Stimulated activated CD8-positive, alpha-beta memory T cell treated with anti-CD3 and anti-CD28 coated beads, Interleukin-2, amount 100 ng/mL, for 1 hour (primary cell): ENCODE data around the gene DAPP1.

ENCODE experiments used
- DNase-seq, 2 donors: peaks; one replicate each; pipeline ENCODE4 v3.0.0-alpha.2; 2020; ENCODE audit warnings: low read depth in 2 of 2

The DAPP1 gene

DNA sequence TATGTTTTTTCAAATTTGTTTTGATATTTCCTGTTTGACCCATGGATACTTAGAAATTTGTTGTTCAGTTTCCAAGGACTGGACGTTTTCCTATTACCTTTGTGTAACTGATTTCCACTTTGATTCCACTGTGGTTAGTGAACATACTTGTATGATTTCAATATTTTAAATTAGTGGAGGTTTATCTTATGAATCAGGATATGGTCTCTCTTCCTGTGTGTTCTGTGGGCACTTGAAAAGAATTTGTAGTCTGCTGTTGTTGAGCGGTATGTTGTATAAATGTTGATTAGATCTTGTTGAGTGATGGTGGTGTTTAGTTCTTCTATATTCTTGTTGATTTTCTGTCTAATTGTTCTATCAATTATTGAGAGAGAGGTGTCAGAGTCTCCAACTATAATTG, 98.8 kb downstream of the DAPP1 start:
- no peak for DNase-seq

DNA sequence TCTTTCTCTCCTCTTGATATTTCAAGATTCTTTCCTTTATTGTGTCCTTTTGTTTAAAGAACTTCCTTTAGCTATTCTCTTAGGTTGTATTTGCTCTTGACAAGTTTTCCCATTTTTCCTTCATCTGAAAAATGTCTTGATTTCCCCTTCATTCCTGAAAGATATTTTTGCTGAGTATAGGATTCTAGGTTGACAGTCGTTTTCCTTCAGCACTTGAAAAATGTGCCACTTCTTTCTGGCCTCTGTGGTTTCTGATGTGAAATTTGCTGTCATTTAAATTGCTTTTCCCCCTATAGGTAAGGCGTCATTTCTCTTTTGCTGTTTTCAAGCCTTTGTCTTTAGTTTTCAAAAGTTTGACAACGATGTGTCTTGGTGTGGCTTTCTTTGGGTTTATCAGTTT, 100.9 kb downstream of the DAPP1 start:
- no peak for DNase-seq

DNA sequence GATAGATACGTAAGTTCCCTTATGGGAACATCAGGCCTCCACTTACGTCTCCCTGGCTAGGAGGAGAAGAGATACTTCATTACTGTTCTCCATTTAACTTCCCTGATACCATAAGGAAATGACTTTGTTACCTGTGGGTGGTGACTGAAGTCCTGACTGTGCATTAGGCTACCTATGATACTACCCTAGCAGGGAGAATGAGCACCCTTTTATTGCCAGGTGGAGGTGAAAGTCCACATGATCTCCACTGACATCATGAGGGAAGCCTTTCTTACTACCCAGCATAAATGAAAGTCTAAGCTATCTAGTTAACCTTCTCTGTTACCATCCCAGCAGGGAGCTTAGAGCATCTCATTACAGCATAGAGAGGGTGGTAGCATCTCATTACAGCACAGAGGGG, 102.0 kb downstream of the DAPP1 start:
- DNase-seq = no peak
